Measurements from ENCODE around the gene ZMYM3.
A peak's percentile ranks its signal among the peaks of the same experiment; 100 is the strongest.

ZMYM3 gene

GRCh38 chrX:71253253-71254091 is 468 bp downstream of the ZMYM3 start:
- peak; percentile 56 for DNase-seq (ENCODE audit: low read depth, low spot score)

GRCh38 chrX:71252221-71252620 is 1.7 kb downstream of the ZMYM3 start:
- DNase-seq (ENCODE audit: low read depth, low spot score), result no peak

GRCh38 chrX:71251466-71251973 is 2.4 kb downstream of the ZMYM3 start:
- DNase-seq (ENCODE audit: low read depth, low spot score), result no peak

GRCh38 chrX:71250841-71251240 is 3.1 kb downstream of the ZMYM3 start:
- DNase-seq (ENCODE audit: low read depth, low spot score), result no peak

- no peak for DNase-seq (ENCODE audit: low read depth, low spot score)
Observed at GRCh38 chrX:71245159-71245558, 8.8 kb downstream of the ZMYM3 start.

GRCh38 chrX:71244359-71245128 is 9.4 kb downstream of the ZMYM3 start:
- no peak for DNase-seq (ENCODE audit: low read depth, low spot score)

GRCh38 chrX:71241301-71241700 is 12.6 kb downstream of the ZMYM3 start:
- DNase-seq (ENCODE audit: low read depth, low spot score), result no peak

GRCh38 chrX:71239781-71240180 is 14.2 kb downstream of the ZMYM3 start:
- no peak for DNase-seq (ENCODE audit: low read depth, low spot score)

GRCh38 chrX:71236836-71237235 is 17.1 kb downstream of the ZMYM3 start:
- DNase-seq (ENCODE audit: low read depth, low spot score), result no peak

GRCh38 chrX:71235482-71235881 is 18.5 kb downstream of the ZMYM3 start:
- DNase-seq (ENCODE audit: low read depth, low spot score), result no peak

GRCh38 chrX:71228063-71228642 is 25.8 kb downstream of the ZMYM3 start:
- DNase-seq (ENCODE audit: low read depth, low spot score), result no peak

GRCh38 chrX:71227370-71228062 is 26.4 kb downstream of the ZMYM3 start:
- no peak for DNase-seq (ENCODE audit: low read depth, low spot score)

- DNase-seq (ENCODE audit: low read depth, low spot score), result peak; percentile 80
Observed at GRCh38 chrX:71225676-71226075, 28.3 kb downstream of the ZMYM3 start.

GRCh38 chrX:71225009-71225408 is 28.9 kb downstream of the ZMYM3 start:
- DNase-seq (ENCODE audit: low read depth, low spot score), result no peak

- DNase-seq (ENCODE audit: low read depth, low spot score), result no peak
Observed at GRCh38 chrX:71224098-71224708, 29.7 kb downstream of the ZMYM3 start.

GRCh38 chrX:71222929-71223328 is 31.0 kb downstream of the ZMYM3 start, which contains the start of gene GJB1:
Gene GJB1, plus strand, starts transcription at chrX:71223224. Its CDS starts 484 bp downstream, at chrX:71223708.
- no peak for DNase-seq (ENCODE audit: low read depth, low spot score)

GRCh38 chrX:71221145-71221544 is 32.8 kb downstream of the ZMYM3 start:
- no peak for DNase-seq (ENCODE audit: low read depth, low spot score)

- DNase-seq (ENCODE audit: low read depth, low spot score), result no peak
Observed at GRCh38 chrX:71217298-71217697, 36.6 kb downstream of the ZMYM3 start.

- no peak for DNase-seq (ENCODE audit: low read depth, low spot score)
Observed at GRCh38 chrX:71216485-71216884, 37.5 kb downstream of the ZMYM3 start.

- DNase-seq (ENCODE audit: low read depth, low spot score), result no peak
Observed at GRCh38 chrX:71215338-71215912, 38.5 kb downstream of the ZMYM3 start.
